OCI-LY3 (cell line): Measurements from ENCODE around the gene EBP.

ENCODE experiments used
- H2AFZ ChIP-seq: fragments of 200-600, 300-600 bp; shearing (Covaris generic); 2 replicates; pipeline ENCODE4 v1.6.0; 2014; ENCODE audit warnings: antibody characterized with exemption, low read depth, low read length
- H3K27ac ChIP-seq: fragments of 200-600, 300-600 bp; sonication (generic); 2 replicates; pipeline ENCODE4 v1.5.1; 2014; ENCODE audit warnings: mild to moderate bottlenecking, low read length, moderate library complexity, mixed read lengths
- H3K27me3 ChIP-seq: fragments of 200-600, 300-600 bp; sonication (generic); 2 replicates; pipeline ENCODE4 v1.6.1; 2014; ENCODE audit warnings: low read depth, low read length, mixed read lengths
- H3K36me3 ChIP-seq: fragments of 200-600, 300-600 bp; sonication (generic); replicated peaks from 2 replicates; pipeline ENCODE3; 2014; ENCODE audit warnings: low read depth, low read length, mixed read lengths
- H3K4me1 ChIP-seq: fragments of 300-600, 200-600 bp; sonication (generic); 2 replicates; pipeline ENCODE4 v1.6.1; 2014; ENCODE audit warnings: low read length, mixed read lengths
- H3K4me2 ChIP-seq: fragments of 200-600, 300-600 bp; sonication (generic); 2 replicates; pipeline ENCODE4 v1.6.1; 2014; ENCODE audit warnings: low read length, mixed read lengths
- H3K4me3 ChIP-seq: fragments of 300-600, 200-600 bp; sonication (generic); 2 replicates; pipeline ENCODE4 v1.5.1; 2014; ENCODE audit warnings: antibody characterized with exemption, mild to moderate bottlenecking, low read length, moderate library complexity
- H3K79me2 ChIP-seq: fragments of 300-600, 200-600 bp; shearing (Covaris generic); 2 replicates; pipeline ENCODE4 v1.6.1; 2014; ENCODE audit warnings: mild to moderate bottlenecking, low read length, mixed read lengths
- H3K9ac ChIP-seq: fragments of 300-600, 200-600 bp; shearing (Covaris generic); 2 replicates; pipeline ENCODE4 v1.6.0; 2014; ENCODE audit warnings: mild to moderate bottlenecking, low read length, moderate library complexity
- H3K9me3 ChIP-seq: fragments of 200-600, 300-600 bp; shearing (Covaris generic); 2 replicates; pipeline ENCODE4 v1.6.1; 2014; ENCODE audit warnings: low read length, mixed read lengths; ENCODE audit not compliant: insufficient read depth
- H4K20me1 ChIP-seq: fragments of 200-600, 300-600 bp; sonication (generic); 2 replicates; pipeline ENCODE4 v1.6.1; 2016; ENCODE audit warnings: low read length, mixed read lengths; ENCODE audit not compliant: insufficient read depth
- CTCF ChIP-seq: fragments of 200-600, 300-600 bp; sonication (generic); IDR thresholded peaks from 2 replicates; pipeline ENCODE4 v1.5.1; 2014; ENCODE audit warnings: antibody characterized with exemption, low read length, low read depth
- EZH2phosphoT487 ChIP-seq: fragments of 200-600 bp; shearing (Covaris generic); IDR thresholded peaks from 2 replicates; pipeline ENCODE4 v1.6.1; 2018; ENCODE audit warnings: antibody characterized with exemption, mixed run types, low read depth

EBP gene

GRCh38 chrX:48531358-48531959, 9.9 kb downstream of the EBP start:
- TF ChIP-seq EZH2phosphoT487: no peak
- TF ChIP-seq CTCF: no peak
- H3K36me3 ChIP-seq: peaks cover 18% of the 10 kb centered on the region
- H3K4me3 ChIP-seq: no peak overlapping the region
- no peak overlapping the region for H3K9ac ChIP-seq
- H3K9me3 ChIP-seq: no peaks in the 10 kb centered on the region
- no peaks in the 10 kb centered on the region for H3K27me3 ChIP-seq
- no peaks in the 10 kb centered on the region for H3K79me2 ChIP-seq
- H2AFZ ChIP-seq: no peak overlapping the region
- H3K27ac ChIP-seq: no peak overlapping the region
- no peak overlapping the region for H3K4me2 ChIP-seq
- H3K4me1 ChIP-seq: no peaks in the 10 kb centered on the region
- no peaks in the 10 kb centered on the region for H4K20me1 ChIP-seq

- Histone ChIP-seq H3K4me3 (no peak overlapping the region), H3K27me3 (no peaks in the 10 kb centered on the region), H3K9ac (no peak overlapping the region), H2AFZ (no peak overlapping the region), H4K20me1 (no peaks in the 10 kb centered on the region), H3K36me3 (peaks cover 11% of the 10 kb centered on the region), H3K27ac (no peak overlapping the region), H3K4me2 (no peak overlapping the region), H3K9me3 (no peaks in the 10 kb centered on the region), H3K79me2 (no peaks in the 10 kb centered on the region), H3K4me1 (no peaks in the 10 kb centered on the region)
- no peak for TF ChIP-seq EZH2phosphoT487
- TF ChIP-seq CTCF: no peak
Measured at GRCh38 chrX:48532161-48532560, 10.6 kb downstream of the EBP start.

GRCh38 chrX:48533165-48533564, 11.6 kb downstream of the EBP start:
- no peaks in the 10 kb centered on the region for H3K79me2 ChIP-seq
- no peaks in the 10 kb centered on the region for H4K20me1 ChIP-seq
- no peak overlapping the region for H3K4me3 ChIP-seq
- H3K36me3 ChIP-seq: peaks cover 8% of the 10 kb centered on the region
- H3K27ac ChIP-seq: no peak overlapping the region
- no peaks in the 10 kb centered on the region for H3K4me1 ChIP-seq
- no peak overlapping the region for H2AFZ ChIP-seq
- H3K9me3 ChIP-seq: no peaks in the 10 kb centered on the region
- no peak overlapping the region for H3K9ac ChIP-seq
- H3K4me2 ChIP-seq: no peak overlapping the region
- TF ChIP-seq CTCF (no peak), EZH2phosphoT487 (no peak)
- no peaks in the 10 kb centered on the region for H3K27me3 ChIP-seq

GRCh38 chrX:48538641-48539344, 17.2 kb downstream of the EBP start:
- Histone ChIP-seq H2AFZ (peak overlapping the region; percentile 88), H3K27me3 (no peaks in the 10 kb centered on the region), H3K79me2 (peaks cover 17% of the 10 kb centered on the region), H3K4me3 (peak overlapping the region; percentile 99), H3K27ac (0 out of 2 replicates have a peak overlapping the region, but pooled peaks have one; percentile 24), H3K9me3 (no peaks in the 10 kb centered on the region), H3K36me3 (no peaks in the 10 kb centered on the region), H3K9ac (peak overlapping the region; percentile 24; the same call in 1 of the 2 replicates), H3K4me1 (peaks cover 12% of the 10 kb centered on the region), H3K4me2 (peak overlapping the region; percentile 60), H4K20me1 (peaks cover 8% of the 10 kb centered on the region; the same call in 1 of the 2 replicates)
- TF ChIP-seq EZH2phosphoT487 (no peak), CTCF (no peak)
